Ovary (tissue), 9 donors: ENCODE measurements around the gene KCNMA1. TPM values are rescaled to one million over a fixed set of nuclear protein-coding genes. Genes with fewer than 3 reads are reported as not detected.

Experiments used
- DNase-seq, 5 donors: peaks; one replicate each; pipeline ENCODE4 v3.0.0-alpha.2; 2019 to 2020
- H3K27ac ChIP-seq, 2 donors: fragments of 200-600 bp; one replicate each; pipeline versions ENCODE4 v1.5.1 to v1.8.0; 2019 to 2022
- H3K27me3 ChIP-seq: fragments of 200-600 bp; one replicate; pipeline ENCODE4 v1.8.0; 2022
- H3K36me3 ChIP-seq: fragments of 200-600 bp; sonication (generic); one replicate; pipeline ENCODE4 v1.5.1; 2019
- H3K4me1 ChIP-seq: one replicate; pipeline ENCODE4 v1.8.1; 2013; ENCODE audit warnings: mild to moderate bottlenecking, moderate library complexity; ENCODE audit not compliant: insufficient read depth
- H3K4me3 ChIP-seq: fragments of 200-600 bp; sonication (generic); one replicate; pipeline ENCODE4 v1.5.1; 2017
- H3K9me3 ChIP-seq, 2 donors: fragments of 200-600 bp in 1 of 2; sonication (generic) in 1 of 2; one replicate each; pipeline versions ENCODE4 v1.5.1 to v1.8.1; 2013 to 2019; ENCODE audit warnings: mild to moderate bottlenecking in 1 of 2, moderate library complexity in 1 of 2
- CTCF ChIP-seq, 3 donors: fragments of 450-650 bp in 2 of 3; fragments of 200-600 bp in 1 of 3; IDR thresholded peaks; one replicate each; pipeline versions ENCODE4 v1.5.1 to v1.8.0; 2016 to 2022; ENCODE audit warnings: antibody characterized with exemption in 3 of 3, mild to moderate bottlenecking in 1 of 3
- EP300 ChIP-seq: sonication (generic); formaldehyde crosslinking; IDR thresholded peaks from one replicate; pipeline ENCODE4 v1.6.1; 2017; ENCODE audit warnings: antibody characterized with exemption
- POLR2A ChIP-seq: fragments of 450-650 bp; IDR thresholded peaks from one replicate; pipeline ENCODE4 v1.6.1; 2017; ENCODE audit warnings: antibody characterized with exemption, mild to moderate bottlenecking, moderate library complexity
- WGBS, 3 donors: extraction: QIAGEN DNeasy Blood & Tissue Kit in 1 of 3; methylation state at CpG; one replicate each; pipeline versions ENCODE4 v1.1.5 to v1.1.7; 2013 to 2017; 5-methylcytosine and 5-hydroxymethylcytosine counted together
- intact Hi-C, 4 donors: fragments of 100-400 bp; cut with DNase I; formaldehyde crosslinking; loops; one replicate each; pipeline versions ENCODE4 v1.11.0 to v1.15.1; 2022 to 2023
- polyA plus RNA-seq, 2 donors: library from polyadenylated mRNA; stranded (reverse); fragments of 200-250 nt in 1 of 2; fragments of 350-450 nt in 1 of 2; fragmentation: Illumina TruSeq in 1 of 2; extraction: RNeasy Lipid Tissue Mini Kit (QIAGEN cat#74804) in 1 of 2; gene quantifications; one replicate each; pipeline ENCODE4 v1.2.3, GENCODE V29; 2013 to 2014
- total RNA-seq, 7 donors: library from RNA; depleted of rRNA in 2 of 7; stranded (reverse); fragments of >200 nt in 2 of 7; fragmentation: NEBNext Ultra II Directional in 3 of 7; extraction: Animal tissue kit (Norgen Biotek cat#: 25700) in 3 of 7; gene quantifications; one replicate each; pipeline versions ENCODE4 v1.1.0 to v1.2.4, GENCODE V29; 2016 to 2023
- donor health status: DM: no; HTN: no; CAD: no; lungs with moderate emphysema.
- donor health status: DM: no; HTN: no; CAD: no.
- donor health status: Bipolar disorder and iron deficiency.
- donor health status: DM: yes; HTN: yes; CAD: no.
- donor health status: DM: no; HTN: no; CAD: no.
- donor health status: DM: yes; HTN: yes; CAD: no.

KCNMA1 gene
- total and polyA plus RNA-seq, 9 donors, result 7.0 to 83.8 (median 25.1) TPM

- Histone ChIP-seq H3K9me3 (no peaks in the 10 kb centered on the region), H3K4me1 (no peaks in the 10 kb centered on the region), H3K36me3 (no peaks in the 10 kb centered on the region), H3K27me3 (no peaks in the 10 kb centered on the region), H3K27ac (no peak overlapping the region), H3K4me3 (no peak overlapping the region)
- intact Hi-C loops, result no loop called here
- DNase-seq, result no peak
- 51 to 64% (median 57%) methylated on average over 10 of the region's 10 CpGs for WGBS, 3 donors
- no peak for TF ChIP-seq EP300
- no peak for TF ChIP-seq CTCF (IDR thresholded peaks at IDR 0.05)
- no peak for TF ChIP-seq POLR2A
These were observed 72.6 kb downstream of the KCNMA1 start for GRCh38 chr10:77564731-77565589.

GRCh38 chr10:77563638-77564270 lies 73.9 kb downstream of the KCNMA1 start:
- no peaks in the 10 kb centered on the region for H3K4me1 ChIP-seq
- intact Hi-C loops, result no loop called here

GRCh38 chr10:77562742-77563141 lies 74.9 kb downstream of the KCNMA1 start:
- Histone ChIP-seq H3K27ac (no peak overlapping the region), H3K36me3 (no peaks in the 10 kb centered on the region), H3K27me3 (no peaks in the 10 kb centered on the region), H3K9me3 (no peaks in the 10 kb centered on the region), H3K4me1 (no peaks in the 10 kb centered on the region), H3K4me3 (no peak overlapping the region)
- intact Hi-C loops, result no loop called here
- DNase-seq, result no peak
- TF ChIP-seq EP300, result no peak
- TF ChIP-seq POLR2A, result no peak
- no peak for TF ChIP-seq CTCF (IDR thresholded peaks at IDR 0.05)
- WGBS, 3 donors, result 49 to 76% (median 72%) methylated on average over 3 of the region's 3 CpGs

More at GRCh38 chr10:77563638-77564270, 73.9 kb downstream of the KCNMA1 start:
- no peaks in the 10 kb centered on the region for H3K36me3 ChIP-seq
- WGBS, 3 donors, result 84 to 87% (median 86%) methylated on average over 9 of the region's 9 CpGs
- DNase-seq, result no peak
- H3K27me3 ChIP-seq, result no peaks in the 10 kb centered on the region
- TF ChIP-seq EP300 (no peak), CTCF (IDR thresholded peaks at IDR 0.05) (no peak), POLR2A (no peak)
- no peak overlapping the region for H3K27ac ChIP-seq
- H3K9me3 ChIP-seq, result no peaks in the 10 kb centered on the region
- no peak overlapping the region for H3K4me3 ChIP-seq

- Histone ChIP-seq H3K27ac (no peak overlapping the region), H3K27me3 (no peaks in the 10 kb centered on the region), H3K36me3 (no peaks in the 10 kb centered on the region), H3K4me3 (no peak overlapping the region), H3K9me3 (no peaks in the 10 kb centered on the region), H3K4me1 (no peaks in the 10 kb centered on the region)
- intact Hi-C loops, result no loop called here
- TF ChIP-seq EP300 (no peak), POLR2A (no peak), CTCF (IDR thresholded peaks at IDR 0.05) (no peak)
- 79 to 91% (median 81%) methylated on average over 3 of the region's 3 CpGs for WGBS, 3 donors
- DNase-seq, result no peak
These were observed 75.6 kb downstream of the KCNMA1 start for GRCh38 chr10:77561991-77562390.
